Measurements from ENCODE around the gene AP1S3. TPM values are rescaled to one million over a fixed set of nuclear protein-coding genes. Genes with fewer than 3 reads are reported as not detected.

AP1S3 gene
- total RNA-seq, 2 donors from 2014 or later = 5.6 to 6.9 TPM

DNA sequence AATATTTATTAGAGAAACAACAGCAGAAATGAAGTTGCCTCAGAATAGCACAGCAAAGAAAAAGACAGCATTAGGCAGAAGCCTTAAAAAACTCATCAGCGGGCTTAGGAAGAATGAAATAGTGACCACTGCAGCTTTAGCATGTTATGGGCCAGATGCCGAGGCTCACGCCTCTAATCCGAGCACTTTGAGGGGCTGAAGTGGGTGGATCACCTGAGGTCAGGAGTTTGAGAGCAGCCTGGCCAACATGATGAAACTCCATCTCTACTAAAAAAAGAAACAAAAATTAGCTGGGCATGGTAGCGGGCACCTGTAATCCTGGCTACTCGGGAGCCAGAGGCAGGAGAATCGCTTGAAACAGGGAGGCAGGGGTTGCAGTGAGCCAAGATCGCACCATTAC lies 32.4 kb downstream of the AP1S3 start:
- DNase-seq = no peak
- Histone ChIP-seq H3K27me3 (ENCODE audit: control insufficient read depth, insufficient read depth, low read length, poor library complexity, severe bottlenecking) (no peaks in the 10 kb centered on the region), H3K4me3 (ENCODE audit: low read length) (no peak overlapping the region), H3K27ac (ENCODE audit: low read depth, low read length) (no peak overlapping the region), H3K9me3 (ENCODE audit: control insufficient read depth, low read length) (no peaks in the 10 kb centered on the region), H3K4me1 (ENCODE audit: control insufficient read depth, insufficient read depth, low read length) (no peaks in the 10 kb centered on the region), H3K9ac (ENCODE audit: extremely low read depth, low read length, poor library complexity, severe bottlenecking) (no peak overlapping the region), H3K36me3 (ENCODE audit: control insufficient read depth, insufficient read depth, low read length) (no peaks in the 10 kb centered on the region)
- Mint-ChIP-seq H3K27ac (no peak overlapping the region), H3K4me1 (peaks cover 2% of the 10 kb centered on the region), H3K4me3 (no peak overlapping the region), H3K27me3 (ENCODE audit: insufficient read depth) (no peaks in the 10 kb centered on the region), H3K36me3 (ENCODE audit: low read depth) (no peaks in the 10 kb centered on the region), H3K9me3 (no peaks in the 10 kb centered on the region)
- 90 to 100% methylated on average over 8 of the region's 8 CpGs for WGBS, 2 experiments (ENCODE audit: insufficient coverage in 1 of 2, insufficient read length in 1 of 2)
- TF ChIP-seq, protein P1, sequence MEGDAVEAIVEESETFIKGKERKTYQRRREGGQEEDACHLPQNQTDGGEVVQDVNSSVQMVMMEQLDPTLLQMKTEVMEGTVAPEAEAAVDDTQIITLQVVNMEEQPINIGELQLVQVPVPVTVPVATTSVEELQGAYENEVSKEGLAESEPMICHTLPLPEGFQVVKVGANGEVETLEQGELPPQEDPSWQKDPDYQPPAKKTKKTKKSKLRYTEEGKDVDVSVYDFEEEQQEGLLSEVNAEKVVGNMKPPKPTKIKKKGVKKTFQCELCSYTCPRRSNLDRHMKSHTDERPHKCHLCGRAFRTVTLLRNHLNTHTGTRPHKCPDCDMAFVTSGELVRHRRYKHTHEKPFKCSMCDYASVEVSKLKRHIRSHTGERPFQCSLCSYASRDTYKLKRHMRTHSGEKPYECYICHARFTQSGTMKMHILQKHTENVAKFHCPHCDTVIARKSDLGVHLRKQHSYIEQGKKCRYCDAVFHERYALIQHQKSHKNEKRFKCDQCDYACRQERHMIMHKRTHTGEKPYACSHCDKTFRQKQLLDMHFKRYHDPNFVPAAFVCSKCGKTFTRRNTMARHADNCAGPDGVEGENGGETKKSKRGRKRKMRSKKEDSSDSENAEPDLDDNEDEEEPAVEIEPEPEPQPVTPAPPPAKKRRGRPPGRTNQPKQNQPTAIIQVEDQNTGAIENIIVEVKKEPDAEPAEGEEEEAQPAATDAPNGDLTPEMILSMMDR (conservative IDR thresholded peaks at IDR 0.05) = no peak

DNA sequence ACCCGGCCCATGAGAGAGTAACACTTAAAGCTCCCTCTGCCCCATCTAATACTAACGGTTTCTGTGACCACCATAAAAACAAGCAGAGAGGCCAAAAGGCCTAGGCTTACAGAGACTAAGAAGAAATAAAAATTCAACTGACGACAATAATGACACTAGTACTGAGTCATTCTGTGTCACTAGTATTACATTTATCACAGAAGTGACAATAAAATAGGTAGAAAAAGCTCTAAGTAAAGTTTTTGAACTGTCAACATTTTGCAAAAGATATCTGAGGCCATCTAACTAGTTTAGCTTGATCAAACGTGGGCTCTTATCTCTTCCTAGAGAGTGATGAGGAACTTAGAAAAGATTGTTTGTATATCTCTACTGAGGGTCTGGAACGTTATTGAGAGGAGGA lies 35.6 kb downstream of the AP1S3 start:
- no peak overlapping the region for H3K4me3 ChIP-seq (ENCODE audit: low read length)
- H3K27ac Mint-ChIP-seq = no peak overlapping the region
- no peaks in the 10 kb centered on the region for H3K27me3 Mint-ChIP-seq (ENCODE audit: insufficient read depth)
- WGBS, 2 experiments (ENCODE audit: insufficient coverage in 1 of 2, insufficient read length in 1 of 2) = 92 to 93% methylated on average over 2 to 5 of the region's 5 CpGs
- H3K4me3 Mint-ChIP-seq = no peak overlapping the region
- no peak overlapping the region for H3K27ac ChIP-seq (ENCODE audit: low read depth, low read length)
- no peaks in the 10 kb centered on the region for H3K9me3 ChIP-seq (ENCODE audit: control insufficient read depth, low read length)
- H3K27me3 ChIP-seq (ENCODE audit: control insufficient read depth, insufficient read depth, low read length, poor library complexity, severe bottlenecking) = no peaks in the 10 kb centered on the region
- TF ChIP-seq, protein P1 (conservative IDR thresholded peaks at IDR 0.05) = no peak
- H3K9me3 Mint-ChIP-seq = no peaks in the 10 kb centered on the region
- peaks cover 2% of the 10 kb centered on the region for H3K4me1 Mint-ChIP-seq
- H3K36me3 Mint-ChIP-seq (ENCODE audit: low read depth) = no peaks in the 10 kb centered on the region
- H3K36me3 ChIP-seq (ENCODE audit: control insufficient read depth, insufficient read depth, low read length) = no peaks in the 10 kb centered on the region
- no peak overlapping the region for H3K9ac ChIP-seq (ENCODE audit: extremely low read depth, low read length, poor library complexity, severe bottlenecking)
- DNase-seq = no peak
- H3K4me1 ChIP-seq (ENCODE audit: control insufficient read depth, insufficient read depth, low read length) = no peaks in the 10 kb centered on the region

DNA sequence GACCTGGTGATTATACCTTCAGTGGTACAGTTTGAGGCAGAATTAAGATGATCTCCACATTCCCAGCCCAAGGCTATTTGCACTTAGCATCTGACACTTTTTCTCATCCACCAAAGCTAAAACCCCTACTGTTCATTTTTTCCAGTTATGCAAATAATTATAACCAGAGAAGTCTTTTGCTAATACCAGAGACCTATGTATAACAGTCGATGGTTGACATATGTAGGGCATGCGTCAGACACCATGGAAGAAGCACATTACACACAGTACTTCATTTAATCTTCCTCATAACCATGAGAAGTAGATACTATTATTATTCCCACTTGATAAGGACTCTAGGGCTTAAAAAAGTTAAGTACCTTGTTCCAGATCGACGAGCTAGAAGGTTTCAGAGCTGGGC lies 36.5 kb downstream of the AP1S3 start:
- Mint-ChIP-seq H3K27ac (no peak overlapping the region), H3K4me1 (peaks cover 2% of the 10 kb centered on the region), H3K36me3 (ENCODE audit: low read depth) (no peaks in the 10 kb centered on the region), H3K27me3 (ENCODE audit: insufficient read depth) (no peaks in the 10 kb centered on the region), H3K4me3 (no peak overlapping the region), H3K9me3 (no peaks in the 10 kb centered on the region)
- TF ChIP-seq, protein P1 (conservative IDR thresholded peaks at IDR 0.05) = no peak
- Histone ChIP-seq H3K9me3 (ENCODE audit: control insufficient read depth, low read length) (no peaks in the 10 kb centered on the region), H3K4me3 (ENCODE audit: low read length) (no peak overlapping the region), H3K27me3 (ENCODE audit: control insufficient read depth, insufficient read depth, low read length, poor library complexity, severe bottlenecking) (no peaks in the 10 kb centered on the region), H3K9ac (ENCODE audit: extremely low read depth, low read length, poor library complexity, severe bottlenecking) (no peak overlapping the region), H3K4me1 (ENCODE audit: control insufficient read depth, insufficient read depth, low read length) (no peaks in the 10 kb centered on the region), H3K36me3 (ENCODE audit: control insufficient read depth, insufficient read depth, low read length) (no peaks in the 10 kb centered on the region), H3K27ac (ENCODE audit: low read depth, low read length) (no peak overlapping the region)
- no peak for DNase-seq
- WGBS, 2 experiments (ENCODE audit: insufficient coverage in 1 of 2, insufficient read length in 1 of 2) = 90 to 93% methylated on average over 3 to 4 of the region's 4 CpGs

Data from endodermal cell (in vitro differentiated cells).